Measurements from ENCODE around the gene TMEM69. TPM values are rescaled to one million over a fixed set of nuclear protein-coding genes. Genes with fewer than 3 reads are reported as not detected.
"Not testable (repeated sequence)": the region's sequence is repeated elsewhere in the genome, so short reads cannot be mapped to it uniquely, and the experiment has no call there.

The TMEM69 gene
- total RNA-seq, 1 donor, result 34.2 TPM

GRCh38 chr1:45676553-45676952 lies 11.4 kb upstream of the TMEM69 start:
- DNase-seq (ENCODE audit: low read depth in 2 of 3, low spot score in 2 of 3), result not testable (repeated sequence)

DNA sequence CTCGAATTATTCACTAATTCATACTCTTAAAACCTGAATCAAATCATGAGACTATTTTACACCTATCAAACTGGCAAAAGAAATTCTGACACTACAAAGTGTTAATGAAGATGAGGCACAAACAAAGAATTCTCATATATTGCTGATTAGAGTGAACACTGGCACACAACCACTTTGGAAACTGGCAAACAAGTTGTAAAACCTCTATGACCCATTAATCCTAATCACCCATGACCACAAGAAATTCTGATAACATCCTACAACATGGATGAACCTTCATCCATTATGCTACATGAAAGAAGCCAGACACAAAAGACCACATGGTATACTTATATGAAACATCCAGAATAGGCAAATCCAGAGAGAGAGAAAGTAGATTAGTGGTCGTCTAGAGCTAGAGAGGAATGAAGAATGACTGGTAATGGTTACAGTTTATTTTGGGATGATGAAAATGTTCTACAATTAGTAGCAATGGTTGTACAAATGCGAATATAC lies 10.2 kb upstream of the TMEM69 start:
- DNase-seq (ENCODE audit: low read depth in 2 of 3, low spot score in 2 of 3), result no peak

GRCh38 chr1:45678489-45678888 lies 9.5 kb upstream of the TMEM69 start:
- DNase-seq (ENCODE audit: low read depth in 2 of 3, low spot score in 2 of 3), result no peak

- no peak for DNase-seq (ENCODE audit: low read depth in 2 of 3, low spot score in 2 of 3)
Measured at GRCh38 chr1:45679123-45679522, 8.9 kb upstream of the TMEM69 start.

GRCh38 chr1:45682942-45683341 lies 5.0 kb upstream of the TMEM69 start:
- DNase-seq (ENCODE audit: low read depth in 2 of 3, low spot score in 2 of 3), result no peak

GRCh38 chr1:45684402-45684801 lies 3.6 kb upstream of the TMEM69 start:
- no peak for DNase-seq (ENCODE audit: low read depth in 2 of 3, low spot score in 2 of 3)

- peak in 2 of 3 donors; percentile 17 to 30 for DNase-seq (ENCODE audit: low read depth in 2 of 3, low spot score in 2 of 3)
Measured at GRCh38 chr1:45685308-45686014, 2.5 kb upstream of the TMEM69 start.

DNA sequence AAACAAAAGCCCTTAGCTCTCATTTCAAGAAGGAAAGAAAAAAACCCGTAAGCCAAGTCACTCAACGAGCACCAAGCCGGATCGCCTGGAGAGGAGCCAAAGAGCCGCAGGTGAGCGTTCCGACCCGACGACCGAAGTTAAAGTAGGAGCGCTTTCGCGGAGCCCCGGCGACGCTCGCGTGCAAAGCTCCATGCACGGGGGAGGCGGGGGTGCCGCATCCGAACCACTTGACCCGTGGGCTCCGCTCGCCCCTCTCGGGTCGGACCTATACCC lies 2.0 kb upstream of the TMEM69 start:
- peak in 2 of 3 donors; percentile 57 to 58 for DNase-seq (ENCODE audit: low read depth in 2 of 3, low spot score in 2 of 3)

DNA sequence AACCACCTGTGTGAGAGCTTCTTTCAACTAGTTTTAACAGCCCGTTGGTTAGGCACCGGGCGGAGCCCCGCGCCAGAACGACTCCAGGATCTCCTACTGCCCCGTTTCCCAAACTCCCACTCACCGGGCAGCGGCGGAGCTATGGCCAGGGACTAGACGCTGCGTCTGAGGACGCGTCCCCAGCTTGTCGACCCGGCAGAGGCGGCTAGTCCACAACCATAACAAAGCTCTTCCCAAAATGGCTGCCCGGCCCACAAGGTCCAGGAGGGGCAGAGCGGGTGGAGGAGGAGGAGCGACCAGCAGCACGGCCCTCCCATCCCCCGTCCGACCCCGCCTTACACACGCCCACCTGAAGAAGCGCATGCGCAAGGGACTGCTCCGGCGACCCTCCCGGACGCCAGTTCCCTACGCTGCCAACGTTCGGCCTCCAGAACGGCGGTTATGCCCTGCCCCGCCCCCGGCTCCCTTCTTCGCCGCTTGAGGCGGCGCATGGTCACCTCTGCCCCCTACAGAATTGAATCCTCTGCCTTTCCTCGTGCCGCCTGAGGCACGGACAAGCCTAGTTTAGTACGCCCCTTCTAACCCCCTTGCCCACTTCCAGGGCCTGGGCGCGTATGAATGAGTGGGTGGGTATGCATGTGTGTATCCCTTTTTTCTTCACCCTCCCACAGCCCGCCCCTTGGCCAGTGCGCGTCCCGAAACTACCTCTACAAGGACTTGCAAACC lies 1.5 kb upstream of the TMEM69 start, which contains the start of gene GPBP1L1:
TSS of gene GPBP1L1 (minus strand) at position 246 of the 726 bp plus-strand sequence. CDS start 27,446 bp downstream, outside the sequence.
- DNase-seq (ENCODE audit: low read depth in 2 of 3, low spot score in 2 of 3), result peak; percentile 96 to 98 (median 97)

GRCh38 chr1:45687014-45687753 lies 797 bp upstream of the TMEM69 start:
- peak; percentile 95 to 99 (median 99) for DNase-seq (ENCODE audit: low read depth in 2 of 3, low spot score in 2 of 3)

- DNase-seq (ENCODE audit: low read depth in 2 of 3, low spot score in 2 of 3), result not testable (repeated sequence)
Measured at GRCh38 chr1:45693811-45694210, 5.8 kb downstream of the TMEM69 start.

DNA sequence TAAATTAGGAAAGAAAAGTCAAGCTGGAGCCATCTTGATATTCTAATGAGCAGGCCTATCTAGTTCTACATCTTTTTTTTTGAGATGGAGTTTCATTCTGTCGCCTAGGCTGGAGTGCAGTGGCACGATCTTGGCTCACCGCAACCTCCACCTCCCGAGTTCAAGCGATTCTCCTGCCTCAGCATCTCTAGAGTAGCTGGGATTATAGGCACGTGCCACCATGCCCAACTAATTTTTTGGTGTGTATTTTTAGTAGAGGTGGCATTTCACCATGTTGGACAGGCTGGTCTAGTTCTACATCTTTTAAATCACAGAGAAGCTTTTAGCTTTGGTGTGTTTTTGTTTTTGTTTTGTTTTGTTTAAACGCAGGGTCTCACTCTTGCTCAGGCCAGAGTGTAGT lies 6.8 kb downstream of the TMEM69 start:
- DNase-seq (ENCODE audit: low read depth in 2 of 3, low spot score in 2 of 3), result no peak

DNA sequence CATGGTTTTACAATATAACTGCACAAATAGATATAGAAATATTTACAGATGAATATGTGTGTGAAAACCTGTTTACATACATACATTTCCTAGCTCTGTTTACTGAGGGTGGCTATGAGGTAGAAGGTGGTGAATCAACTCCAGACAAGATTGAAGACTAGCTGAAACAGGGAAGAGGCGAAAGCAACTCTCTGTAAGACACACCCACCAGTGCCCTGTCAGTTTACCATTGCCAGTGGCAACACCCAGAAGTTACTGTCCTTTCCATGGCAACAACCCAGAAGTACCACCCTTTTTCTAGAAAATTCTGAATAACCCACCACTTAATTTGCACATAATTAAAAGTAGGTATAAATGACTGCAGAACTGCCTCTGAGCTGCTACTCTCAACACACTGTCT lies 16.7 kb downstream of the TMEM69 start:
- no peak for DNase-seq (ENCODE audit: low read depth in 2 of 3, low spot score in 2 of 3)

DNA sequence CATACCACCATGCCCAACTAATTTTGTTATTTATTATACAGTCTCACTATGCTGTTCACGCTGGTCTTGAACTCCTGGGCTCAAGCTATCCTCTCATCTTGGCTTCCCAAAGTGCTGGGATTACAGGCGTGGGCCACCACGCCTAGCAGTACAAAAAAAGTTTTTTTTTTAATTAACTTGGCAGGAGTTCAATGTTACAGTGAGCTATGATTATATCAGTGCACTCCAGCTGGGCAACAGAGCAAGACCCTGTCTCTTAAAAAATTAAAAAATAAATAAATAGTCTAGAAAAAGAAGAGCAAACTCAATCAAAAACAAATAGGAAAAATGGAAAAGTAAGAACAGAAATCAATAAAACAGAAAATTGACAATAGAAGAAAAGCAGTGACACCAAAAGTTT lies 25.7 kb downstream of the TMEM69 start:
- no peak for DNase-seq (ENCODE audit: low read depth in 2 of 3, low spot score in 2 of 3)

DNA sequence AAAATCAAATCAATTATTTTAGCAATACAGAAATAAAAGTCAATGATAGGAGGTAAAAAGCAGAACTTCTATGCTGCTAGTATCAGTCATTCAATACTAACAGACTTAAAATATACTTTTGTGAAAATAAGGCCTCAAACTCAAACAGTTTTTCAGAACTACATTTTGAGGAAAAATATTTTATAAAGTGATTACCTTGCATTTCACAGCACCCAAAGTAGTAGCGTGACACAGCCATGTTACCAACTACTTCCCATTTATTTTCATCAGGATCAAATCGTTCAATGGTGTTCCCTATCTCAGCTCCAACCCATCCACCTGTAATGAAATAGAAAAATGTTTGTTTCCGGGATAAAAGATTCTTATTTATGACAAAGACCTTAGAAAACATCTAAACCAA lies 28.7 kb downstream of the TMEM69 start:
- no peak for DNase-seq (ENCODE audit: low read depth in 2 of 3, low spot score in 2 of 3)

DNA sequence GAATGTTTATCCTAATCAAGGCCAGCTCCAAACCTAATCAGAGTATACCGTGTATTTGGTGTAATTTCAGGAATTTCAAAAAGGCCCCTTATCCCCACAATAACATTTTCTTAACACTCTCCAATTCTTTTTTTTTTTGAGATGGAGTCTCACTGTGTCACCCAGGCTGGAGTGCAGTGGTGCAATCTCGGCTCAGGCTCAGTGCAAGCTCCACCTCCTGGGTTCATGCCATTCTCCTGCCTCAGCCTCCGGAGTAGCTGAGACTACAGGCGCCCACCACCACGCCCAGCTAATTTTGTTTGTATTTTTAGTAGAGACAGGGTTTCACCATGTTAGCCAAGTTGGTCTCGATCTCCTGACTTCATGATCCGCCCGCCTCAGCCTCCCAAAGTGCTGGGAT lies 29.4 kb downstream of the TMEM69 start:
- not testable (repeated sequence) for DNase-seq (ENCODE audit: low read depth in 2 of 3, low spot score in 2 of 3)

GRCh38 chr1:45718289-45718688 lies 30.3 kb downstream of the TMEM69 start:
- no peak for DNase-seq (ENCODE audit: low read depth in 2 of 3, low spot score in 2 of 3)

DNA sequence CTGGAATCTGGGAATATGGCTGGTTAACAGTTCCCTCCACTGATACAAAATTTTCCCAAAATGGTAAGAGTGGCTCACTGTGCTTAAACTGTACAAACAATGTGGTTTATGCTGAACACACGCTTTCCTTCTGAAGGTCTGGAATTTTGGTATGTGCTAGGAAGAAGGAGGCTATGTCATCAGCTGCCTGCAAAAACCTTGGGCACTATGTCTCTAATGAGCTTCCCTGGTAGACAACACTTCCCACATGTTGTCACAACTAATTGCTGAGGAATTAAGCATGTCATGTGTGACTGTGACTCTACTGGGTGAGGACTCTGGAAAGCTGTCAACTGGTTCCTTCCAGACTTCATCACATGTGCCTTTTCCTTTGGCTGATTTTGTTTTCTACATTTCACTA lies 33.2 kb downstream of the TMEM69 start:
- DNase-seq (ENCODE audit: low read depth in 2 of 3, low spot score in 2 of 3), result no peak

GRCh38 chr1:45722809-45723208 lies 34.8 kb downstream of the TMEM69 start:
- no peak for DNase-seq (ENCODE audit: low read depth in 2 of 3, low spot score in 2 of 3)

- DNase-seq (ENCODE audit: low read depth in 2 of 3, low spot score in 2 of 3), result no peak
Measured at GRCh38 chr1:45723248-45723930, 35.4 kb downstream of the TMEM69 start.

- not testable (repeated sequence) for DNase-seq (ENCODE audit: low read depth in 2 of 3, low spot score in 2 of 3)
Measured at GRCh38 chr1:45726007-45726406, 38.0 kb downstream of the TMEM69 start.

Measured in hematopoietic multipotent progenitor cell (in vitro differentiated cells).